Naive thymus-derived CD4-positive, alpha-beta T cell (primary cell): Measurements from ENCODE around the gene PEX10. TPM values are rescaled to one million over a fixed set of nuclear protein-coding genes. Genes with fewer than 3 reads are reported as not detected.
A peak's percentile ranks its signal among the peaks of the same experiment; 100 is the strongest.

Experiments used
- ATAC-seq: fragments of 150-1000 bp; cut with Tn5 transposase; 2 replicates; pipeline ENCODE4 v1.10.0; 2021; ENCODE audit warnings: mild to moderate bottlenecking, moderate library complexity
- CTCF ChIA-PET: fragments of 350-600 bp; sonication (Branson Sonifier 250); formaldehyde crosslinking; loops from one replicate; lab custom pipeline; 2021; ENCODE audit warnings: antibody characterized with exemption; lab: Charles Lee
- POLR2A ChIA-PET: fragments of 350-600 bp; sonication (Branson Sonifier 250); formaldehyde crosslinking; loops from one replicate; lab custom pipeline; 2021; ENCODE audit warnings: antibody characterized with exemption, inconsistent platforms; lab: Charles Lee
- DNase-seq, 9 donors: peaks; one replicate each; pipeline versions ENCODE4 v3.0.0 to v3.0.0-alpha.2; 2020 to 2022; ENCODE audit warnings: mixed read lengths in 1 of 9
- H3K27ac ChIP-seq: one replicate; pipeline ENCODE4 v1.7.0; 2013; ENCODE audit warnings: mild to moderate bottlenecking, low read depth, low read length, moderate library complexity
- H3K27me3 ChIP-seq, 2 donors: one replicate each; pipeline ENCODE4 v1.7.0; 2013; ENCODE audit warnings: low read length in 2 of 2, mild to moderate bottlenecking in 2 of 2, moderate library complexity in 2 of 2; ENCODE audit not compliant: control insufficient read depth in 2 of 2, insufficient read depth in 2 of 2
- H3K36me3 ChIP-seq, 3 experiments: 1 replicate in 2 of 3; 2 replicates in 1 of 3; pipeline ENCODE4 v1.7.0; 2013; ENCODE audit warnings: low read length in 3 of 3, mild to moderate bottlenecking in 3 of 3, moderate library complexity in 1 of 3; ENCODE audit not compliant: insufficient read depth in 3 of 3, control insufficient read depth in 2 of 3
- H3K4me1 ChIP-seq, 2 donors: one replicate each; pipeline ENCODE4 v1.7.0; 2013; ENCODE audit warnings: low read length in 2 of 2, mild to moderate bottlenecking in 2 of 2, moderate library complexity in 1 of 2; ENCODE audit not compliant: control insufficient read depth in 2 of 2, insufficient read depth in 2 of 2
- H3K4me3 ChIP-seq: 2 replicates; pipeline ENCODE4 v1.7.0; 2013; ENCODE audit warnings: mild to moderate bottlenecking, low read length
- H3K9me3 ChIP-seq, 3 experiments: 1 replicate in 2 of 3; 2 replicates in 1 of 3; pipeline ENCODE4 v1.7.0; 2013; ENCODE audit warnings: low read length in 3 of 3; ENCODE audit not compliant: control insufficient read depth in 2 of 3
- H3K27ac Mint-ChIP-seq, 9 donors: one replicate each; pipeline ENCODE4 v1.8.0; 2020 to 2022; ENCODE audit warnings: mixed read lengths in 9 of 9, mild to moderate bottlenecking in 8 of 9, moderate library complexity in 5 of 9, inconsistent platforms in 2 of 9
- H3K27me3 Mint-ChIP-seq, 5 donors: one replicate each; pipeline ENCODE4 v1.8.0; 2021 to 2022; ENCODE audit warnings: mixed read lengths in 5 of 5, mild to moderate bottlenecking in 1 of 5
- H3K36me3 Mint-ChIP-seq, 5 donors: one replicate each; pipeline ENCODE4 v1.8.0; 2020 to 2022; ENCODE audit warnings: mixed read lengths in 5 of 5, mild to moderate bottlenecking in 3 of 5, inconsistent platforms in 1 of 5
- H3K4me1 Mint-ChIP-seq, 7 donors: one replicate each; pipeline ENCODE4 v1.8.0; 2020 to 2022; ENCODE audit warnings: mixed read lengths in 7 of 7, mild to moderate bottlenecking in 3 of 7, inconsistent platforms in 1 of 7
- H3K4me3 Mint-ChIP-seq, 10 donors: one replicate each; pipeline ENCODE4 v1.8.0; 2020 to 2022; ENCODE audit warnings: mild to moderate bottlenecking in 10 of 10, mixed read lengths in 10 of 10, moderate library complexity in 6 of 10, inconsistent platforms in 2 of 10
- H3K9me3 Mint-ChIP-seq, 11 donors: one replicate each; pipeline ENCODE4 v1.8.0; 2020 to 2022; ENCODE audit warnings: mixed read lengths in 11 of 11, mild to moderate bottlenecking in 4 of 11, inconsistent platforms in 1 of 11, moderate library complexity in 1 of 11
- intact Hi-C, 2 donors: fragments of 100-400 bp; cut with micrococcal nuclease; formaldehyde crosslinking; loops; one replicate each; pipeline ENCODE4 v1.15.1; 2023
- polyA plus RNA-seq, 2 donors: library from polyadenylated mRNA; unstranded; fragments of 300-500 nt; fragmentation: Illumina TruSeq; gene quantifications; one replicate each; pipeline ENCODE4 v1.2.3, GENCODE V29; 2021
- total RNA-seq, 6 experiments: library from RNA in 5 of 6; stranded (reverse) in 5 of 6; gene quantifications; 1 replicate in 5 of 6; 2 replicates in 1 of 6; pipeline ENCODE4 v1.2.3 and lab custom pipeline; 2021 to 2026

The PEX10 gene
- total and polyA plus RNA-seq, 7 experiments from 2014 or later, result 8.7 to 14.9 (median 11.4) TPM

DNA sequence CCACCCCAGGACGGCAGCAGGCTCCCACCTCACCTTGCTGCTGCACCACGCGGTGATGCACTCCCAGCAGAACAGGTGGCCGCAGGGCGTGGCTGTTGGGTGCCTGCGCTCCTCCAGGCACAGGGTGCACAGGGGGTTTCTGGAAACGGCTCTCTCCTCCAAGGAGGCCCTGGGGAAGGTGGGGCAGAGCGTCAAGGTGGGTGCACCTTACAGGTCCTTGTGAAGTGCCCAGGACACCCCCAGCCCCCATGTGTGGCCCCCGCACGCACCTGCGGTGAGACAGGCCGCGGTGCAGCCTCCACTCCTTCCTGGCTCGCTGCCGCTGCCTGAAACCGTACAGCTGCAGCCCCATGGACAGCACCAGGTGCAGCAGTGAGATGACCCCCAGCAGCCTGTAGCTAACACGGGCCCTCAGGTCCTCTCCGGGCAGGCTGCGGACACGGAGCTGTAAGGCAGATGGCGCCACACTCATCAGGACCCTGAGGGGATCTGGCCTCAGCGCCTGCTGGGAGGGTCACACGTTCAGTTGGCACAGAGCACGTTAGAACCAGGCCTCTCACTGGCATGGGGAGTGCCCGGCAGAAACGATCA lies 5.8 kb downstream of the PEX10 start:
- Histone ChIP-seq H3K36me3 (peaks cover 6 to 76% (median 13%) of the 10 kb centered on the region in 3 experiments), H3K4me3 (no peak overlapping the region), H3K27ac (no peak overlapping the region), H3K4me1 (peaks cover 0 to 1% of the 10 kb centered on the region in 2 donors), H3K27me3 (no peaks in the 10 kb centered on the region), H3K9me3 (no peaks in the 10 kb centered on the region)
- no peak overlapping the region for H3K4me3 Mint-ChIP-seq
- DNase-seq, result no peak
- peak overlapping the region in 1 of 9 donors; percentile 67 for H3K27ac Mint-ChIP-seq
- no peaks in the 10 kb centered on the region for H3K9me3 Mint-ChIP-seq
- POLR2A ChIA-PET, result no interaction called here
- H3K36me3 Mint-ChIP-seq, result peaks cover 0 to 17% (median 11%) of the 10 kb centered on the region in 5 donors
- no peaks in the 10 kb centered on the region for H3K27me3 Mint-ChIP-seq
- CTCF ChIA-PET, result interaction anchor here (1.6 kb wide), 1 partner anchor 15 kb away, joined by 6 read pairs; the partner anchor contains the start of genes MORN1 and RER1
- ATAC-seq, result no peak
- peaks cover 0 to 17% (median 11%) of the 10 kb centered on the region in 7 donors for H3K4me1 Mint-ChIP-seq
- intact Hi-C loops, result no loop called here

DNA sequence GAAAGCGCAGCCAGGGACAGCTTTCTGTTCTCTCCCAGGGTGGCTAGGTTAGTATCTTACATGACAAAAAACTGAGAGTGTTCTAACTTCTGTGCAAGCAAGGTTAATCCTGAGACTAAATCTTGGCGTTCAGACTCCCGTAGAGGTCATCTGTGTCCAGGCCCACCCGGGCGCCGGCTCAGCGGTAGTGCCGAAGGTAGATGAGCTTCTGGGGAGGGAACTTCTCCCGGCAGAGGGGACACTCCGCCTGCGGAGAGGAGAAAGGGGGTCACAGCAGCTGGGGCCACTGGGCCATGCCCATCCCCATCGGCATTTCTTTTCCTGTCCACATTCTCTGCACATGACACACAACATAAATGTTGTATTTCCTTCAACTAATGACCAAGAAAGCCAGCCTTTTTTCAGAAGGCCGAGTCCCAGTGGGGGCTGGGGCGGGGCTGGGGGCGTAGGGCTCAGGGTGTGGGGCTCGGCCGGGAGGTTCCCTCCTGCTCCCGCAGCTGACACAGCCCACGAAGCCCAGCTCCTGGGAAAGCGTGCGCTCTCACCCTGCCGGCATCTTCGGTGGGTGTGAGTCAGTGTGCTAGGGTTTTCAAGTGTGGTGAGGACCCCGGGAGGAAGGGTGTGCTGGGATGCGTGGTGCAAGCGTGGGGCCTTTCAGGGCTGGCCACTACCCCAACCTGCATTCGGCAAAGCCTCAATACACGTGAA lies 6.6 kb downstream of the PEX10 start:
- Mint-ChIP-seq H3K4me1 (peaks cover 0 to 16% (median 12%) of the 10 kb centered on the region in 7 donors), H3K4me3 (no peak overlapping the region), H3K27me3 (no peaks in the 10 kb centered on the region), H3K27ac (no peak overlapping the region), H3K36me3 (peaks cover 0 to 20% (median 11%) of the 10 kb centered on the region in 5 donors), H3K9me3 (no peaks in the 10 kb centered on the region)
- no peak overlapping the region for H3K27ac ChIP-seq
- H3K4me1 ChIP-seq, result no peaks in the 10 kb centered on the region
- ChIA-PET POLR2A (interaction anchor here (1.5 kb wide), 1 partner anchor 211 kb away, joined by 3 read pairs; no protein-coding TSS in a partner anchor), CTCF (no interaction called here)
- no peak for DNase-seq
- H3K27me3 ChIP-seq, result no peaks in the 10 kb centered on the region
- intact Hi-C loops, result no loop called here
- ATAC-seq, result no peak
- H3K36me3 ChIP-seq, result peaks cover 6 to 82% (median 13%) of the 10 kb centered on the region in 3 experiments
- H3K4me3 ChIP-seq, result no peak overlapping the region
- H3K9me3 ChIP-seq, result no peaks in the 10 kb centered on the region

DNA sequence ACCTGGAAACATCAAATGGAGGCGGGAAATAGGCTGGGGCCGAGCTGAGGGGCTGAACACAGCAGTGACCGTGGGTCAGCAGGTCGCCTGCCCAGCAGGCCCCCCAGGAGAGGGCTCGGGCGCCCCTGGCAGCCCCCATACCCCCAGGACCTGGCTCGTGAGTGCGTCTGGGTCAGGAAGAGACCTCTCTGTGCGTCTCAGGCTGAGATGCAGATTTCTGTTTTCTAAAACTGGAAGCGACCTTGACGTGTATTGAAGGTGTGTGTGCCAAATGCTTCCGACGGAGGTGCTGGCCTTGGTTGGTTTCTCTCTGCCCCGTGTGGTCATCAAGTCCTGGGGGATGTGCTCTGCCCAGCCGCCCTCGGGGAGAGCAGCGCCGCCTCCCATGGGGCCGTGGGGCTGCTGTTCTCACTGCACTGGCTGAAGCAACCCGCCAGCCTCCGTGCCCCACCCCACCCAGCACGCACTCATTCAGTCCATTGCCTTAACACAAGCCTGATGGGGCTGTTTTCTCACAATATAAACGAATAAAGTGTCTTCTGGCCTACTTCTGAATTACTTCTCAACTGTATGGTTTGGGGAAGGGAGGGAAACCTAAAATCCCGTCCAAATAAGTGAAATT lies 7.4 kb downstream of the PEX10 start:
- H3K4me1 ChIP-seq, result no peaks in the 10 kb centered on the region
- H3K27me3 Mint-ChIP-seq, result no peaks in the 10 kb centered on the region
- H3K36me3 Mint-ChIP-seq, result peaks cover 0 to 27% (median 17%) of the 10 kb centered on the region in 5 donors
- peaks cover 6 to 90% (median 13%) of the 10 kb centered on the region in 3 experiments for H3K36me3 ChIP-seq
- no peak overlapping the region for H3K27ac Mint-ChIP-seq
- no peaks in the 10 kb centered on the region for H3K9me3 ChIP-seq
- DNase-seq, result no peak
- POLR2A ChIA-PET, result interaction anchor here (1.5 kb wide), 1 partner anchor 210 kb away, joined by 3 read pairs; no protein-coding TSS in a partner anchor
- H3K4me3 Mint-ChIP-seq, result no peak overlapping the region
- H3K27ac ChIP-seq, result no peak overlapping the region
- no peak overlapping the region for H3K4me3 ChIP-seq
- H3K27me3 ChIP-seq, result no peaks in the 10 kb centered on the region
- H3K9me3 Mint-ChIP-seq, result no peaks in the 10 kb centered on the region
- intact Hi-C loops, result no loop called here
- peaks cover 0 to 19% (median 10%) of the 10 kb centered on the region in 7 donors for H3K4me1 Mint-ChIP-seq
- no peak for ATAC-seq
- CTCF ChIA-PET, result no interaction called here

DNA sequence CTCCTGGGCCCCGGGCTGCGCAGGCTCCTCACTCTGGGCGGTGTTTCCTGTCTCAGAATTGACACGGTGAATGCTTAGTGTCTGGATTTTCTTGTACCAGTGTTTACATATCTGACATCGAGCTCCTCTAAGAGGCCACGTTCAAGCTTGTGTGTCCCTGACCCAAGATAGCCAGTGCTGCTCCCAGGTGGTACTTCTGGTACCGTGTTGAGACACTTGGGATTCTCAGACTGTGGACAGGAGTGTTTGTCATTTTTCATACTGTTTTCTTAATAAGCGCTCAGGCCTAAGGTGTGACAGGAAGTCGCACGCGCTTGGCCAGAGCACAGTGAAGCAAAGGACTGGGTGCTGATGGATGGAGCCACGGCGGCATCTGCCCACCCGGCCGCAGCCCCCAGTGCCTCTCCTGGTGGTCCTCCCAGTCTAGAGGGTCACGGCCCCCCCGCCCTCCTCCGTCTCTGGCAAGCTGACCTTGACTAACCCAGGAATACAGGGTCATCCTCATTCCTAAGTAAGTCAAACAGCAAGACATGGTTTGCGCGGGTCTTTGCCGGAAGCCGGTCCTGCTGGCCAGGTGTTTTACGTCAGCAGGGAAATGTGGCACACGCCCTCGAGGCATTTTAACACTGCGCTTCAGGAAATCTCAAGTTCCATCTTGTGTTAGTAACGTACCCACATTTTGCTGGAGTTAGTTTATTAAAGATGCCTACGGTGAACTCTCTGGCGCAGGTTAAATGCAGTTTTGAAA lies 8.0 kb downstream of the PEX10 start:
- H3K27me3 Mint-ChIP-seq, result no peaks in the 10 kb centered on the region
- intact Hi-C loops, result no loop called here
- H3K9me3 Mint-ChIP-seq, result no peaks in the 10 kb centered on the region
- no peak overlapping the region for H3K4me3 Mint-ChIP-seq
- POLR2A ChIA-PET, result interaction anchor here (0.8 to 1.5 kb wide), 2 partner anchors 191 to 209 kb away, joined by 3 read pairs; no protein-coding TSS in a partner anchor
- Histone ChIP-seq H3K4me1 (no peaks in the 10 kb centered on the region), H3K36me3 (peaks cover 11 to 96% (median 19%) of the 10 kb centered on the region in 3 experiments), H3K9me3 (no peaks in the 10 kb centered on the region), H3K27ac (no peak overlapping the region), H3K27me3 (no peaks in the 10 kb centered on the region), H3K4me3 (no peak overlapping the region)
- CTCF ChIA-PET, result no interaction called here
- peaks cover 2 to 32% (median 19%) of the 10 kb centered on the region in 5 donors for H3K36me3 Mint-ChIP-seq
- no peak for ATAC-seq
- H3K27ac Mint-ChIP-seq, result peak overlapping the region in 1 of 9 donors; percentile 60
- peaks cover 0 to 21% (median 11%) of the 10 kb centered on the region in 7 donors for H3K4me1 Mint-ChIP-seq
- no peak for DNase-seq

DNA sequence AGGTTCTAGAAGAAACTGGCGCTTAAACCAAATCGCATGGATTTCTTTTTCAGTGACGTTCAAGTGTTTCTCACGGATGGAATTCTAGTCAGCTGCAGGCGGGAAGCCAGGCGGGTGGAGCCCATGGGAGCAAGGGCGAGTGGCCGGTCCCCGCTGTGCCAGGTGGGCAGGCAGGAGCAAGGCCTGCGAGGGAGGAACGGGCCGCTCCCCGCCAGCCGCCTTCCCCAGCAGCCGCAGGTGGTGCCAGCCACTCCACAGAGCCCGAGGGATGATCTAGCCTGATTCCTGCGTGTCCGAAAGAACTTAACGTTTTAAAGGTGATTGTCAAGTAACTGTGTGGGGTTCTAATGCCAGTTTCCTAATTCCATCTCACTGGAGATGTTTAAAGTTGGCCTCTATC lies 9.1 kb downstream of the PEX10 start:
- intact Hi-C loops, result no loop called here
- Mint-ChIP-seq H3K4me3 (no peak overlapping the region), H3K36me3 (peaks cover 4 to 36% (median 22%) of the 10 kb centered on the region in 5 donors), H3K27ac (peak overlapping the region in 1 of 9 donors; percentile 59), H3K27me3 (no peaks in the 10 kb centered on the region), H3K9me3 (no peaks in the 10 kb centered on the region), H3K4me1 (peaks cover 0 to 25% (median 15%) of the 10 kb centered on the region in 7 donors)
- Histone ChIP-seq H3K36me3 (peaks cover 16 to 96% (median 20%) of the 10 kb centered on the region in 3 experiments), H3K27ac (no peak overlapping the region), H3K9me3 (no peaks in the 10 kb centered on the region), H3K4me1 (no peaks in the 10 kb centered on the region), H3K27me3 (no peaks in the 10 kb centered on the region), H3K4me3 (no peak overlapping the region)
- CTCF ChIA-PET, result no interaction called here
- ATAC-seq (no peak), DNase-seq (no peak)
- POLR2A ChIA-PET, result no interaction called here

DNA sequence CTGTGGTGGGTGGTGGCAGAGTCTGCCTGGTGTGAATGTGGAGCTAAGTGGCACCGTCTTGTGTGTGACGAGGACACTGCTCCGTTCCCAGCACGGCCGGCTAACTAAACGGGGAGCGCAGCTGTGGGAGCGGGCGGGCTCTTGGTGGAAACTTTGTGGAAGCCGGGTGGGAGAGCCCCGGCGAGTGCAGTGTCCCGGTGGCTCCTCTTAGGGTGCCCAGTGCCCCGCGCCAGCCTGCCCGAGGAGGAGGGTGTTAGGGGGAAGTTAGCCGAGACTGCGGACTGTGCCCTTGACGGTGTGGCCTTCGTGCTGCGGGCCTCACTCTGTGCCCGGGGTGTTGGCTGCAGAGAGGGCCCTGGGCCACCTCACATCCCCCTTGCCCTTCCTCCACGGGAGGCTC lies 9.9 kb downstream of the PEX10 start:
- no peak overlapping the region for H3K4me3 Mint-ChIP-seq
- POLR2A ChIA-PET, result interaction anchor here (0.6 to 3.4 kb wide), 2 partner anchors 11 to 1045 kb away, joined by 3 to 12 read pairs; partner anchors contain the start of genes MORN1 and RER1
- no peak overlapping the region for H3K27ac ChIP-seq
- intact Hi-C loops, result no loop called here
- DNase-seq (no peak), ATAC-seq (no peak)
- CTCF ChIA-PET, result no interaction called here
- H3K4me1 ChIP-seq, result no peaks in the 10 kb centered on the region
- peaks cover 4 to 34% (median 22%) of the 10 kb centered on the region in 5 donors for H3K36me3 Mint-ChIP-seq
- no peak overlapping the region for H3K4me3 ChIP-seq
- H3K9me3 Mint-ChIP-seq, result no peaks in the 10 kb centered on the region
- no peaks in the 10 kb centered on the region for H3K27me3 Mint-ChIP-seq
- peaks cover 0 to 25% (median 15%) of the 10 kb centered on the region in 7 donors for H3K4me1 Mint-ChIP-seq
- no peaks in the 10 kb centered on the region for H3K27me3 ChIP-seq
- peaks cover 21 to 96% (median 23%) of the 10 kb centered on the region in 3 experiments for H3K36me3 ChIP-seq
- H3K9me3 ChIP-seq, result no peaks in the 10 kb centered on the region
- H3K27ac Mint-ChIP-seq, result peak overlapping the region in 2 of 9 donors; percentile 56 to 71
